ENCODE data around the gene ZFYVE19. TPM values are rescaled to one million over a fixed set of nuclear protein-coding genes. Genes with fewer than 3 reads are reported as not detected.
A peak's percentile ranks its signal among the peaks of the same experiment; 100 is the strongest.

Gene ZFYVE19
- total RNA-seq, 2 donors from 2014 or later: 27.0 to 29.3 TPM

DNA sequence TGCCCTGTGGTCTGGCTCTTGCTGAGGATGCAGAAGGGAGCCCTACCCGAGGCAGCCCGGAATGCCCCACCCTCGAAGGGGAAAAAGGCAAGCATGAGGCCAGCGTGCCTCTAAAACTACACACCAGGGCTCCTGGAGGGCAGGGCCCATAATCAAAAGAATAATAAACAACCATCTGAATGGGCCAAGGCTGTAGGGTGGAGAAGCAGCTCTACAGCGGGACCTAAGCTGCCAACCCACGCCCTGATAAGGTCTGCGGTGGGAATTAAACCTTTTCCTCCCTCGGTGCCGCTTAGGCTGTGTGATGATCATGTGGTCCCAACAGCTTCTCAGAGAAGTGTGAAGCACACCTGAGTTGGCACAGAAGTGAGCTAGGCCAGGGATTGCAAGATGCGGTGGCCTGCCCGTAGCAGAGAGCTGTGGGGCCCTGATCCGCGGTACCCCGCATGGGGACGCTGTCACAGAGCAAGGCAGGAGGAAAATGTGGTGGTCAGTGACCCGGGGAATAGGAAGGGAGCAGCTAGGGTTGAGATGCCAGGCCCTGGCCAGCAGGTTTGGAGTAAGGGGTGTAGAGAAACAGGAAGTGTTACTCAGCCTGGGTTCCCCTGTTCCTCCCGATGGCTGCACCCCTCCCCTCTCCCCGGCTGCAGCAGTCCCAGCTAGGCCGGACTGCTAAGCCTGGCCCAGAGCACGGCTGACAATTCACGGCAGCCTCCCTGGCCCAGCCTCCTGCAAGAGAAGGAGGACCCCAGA lies 38.2 kb upstream of the ZFYVE19 start:
- peak overlapping the region; percentile 2 to 46 (median 32) for H3K27ac ChIP-seq
- DNase-seq (no peak), ATAC-seq (no peak)
- WGBS, 2 donors: 73 to 85% methylated on average over 17 to 21 of the region's 21 CpGs
- H3K9me3 ChIP-seq: no peaks in the 10 kb centered on the region
- peaks cover 0 to 7% of the 10 kb centered on the region in 2 donors for H3K36me3 ChIP-seq (replicated peaks in 1 of 2; ENCODE audit: insufficient read depth in 1 of 2, low read depth in 2 of 2)
- no peak overlapping the region for H3K4me3 ChIP-seq
- no peaks in the 10 kb centered on the region for H3K27me3 ChIP-seq
- TF ChIP-seq POLR2A (IDR thresholded peaks at IDR 0.05) (no peak), CTCF (IDR thresholded peaks at IDR 0.05) (no peak)
- intact Hi-C loops (cut with DNase I): no loop called here
- H3K4me1 ChIP-seq: peaks cover 22% of the 10 kb centered on the region

- Histone ChIP-seq H3K4me1 (peaks cover 14% of the 10 kb centered on the region), H3K27me3 (no peaks in the 10 kb centered on the region), H3K36me3 (replicated peaks in 1 of 2; ENCODE audit: insufficient read depth in 1 of 2, low read depth in 2 of 2) (peaks cover 0 to 7% of the 10 kb centered on the region in 2 donors), H3K27ac (peak within 1 kb of the TSS; percentile 13 to 46 (median 32)), H3K4me3 (no peak within 1 kb of the TSS), H3K9me3 (no peaks in the 10 kb centered on the region)
- intact Hi-C loops (cut with DNase I): loop anchor here (10.0 kb wide), 1 partner anchor 75 kb away; the partner anchor contains the start of gene RAD51
- TF ChIP-seq POLR2A (IDR thresholded peaks at IDR 0.05): no peak
- TF ChIP-seq CTCF (IDR thresholded peaks at IDR 0.05): no peak
- peak in 3 of 4 donors; percentile 32 to 55 (median 55) for DNase-seq
- peak; percentile 30 for ATAC-seq
- 49 to 75% methylated on average over 16 to 23 of the region's 28 CpGs for WGBS, 2 donors
These were observed 37.4 kb upstream of the ZFYVE19 start, which contains the start of gene C15orf62 for GRCh38 chr15:40769274-40770146. C15orf62 (plus strand) TSS chr15:40769980; CDS start chr15:40770496, 516 bp downstream.

- ATAC-seq: no peak
- peaks cover 7% of the 10 kb centered on the region for H3K4me1 ChIP-seq
- H3K9me3 ChIP-seq: no peaks in the 10 kb centered on the region
- H3K36me3 ChIP-seq (replicated peaks in 1 of 2; ENCODE audit: insufficient read depth in 1 of 2, low read depth in 2 of 2): peaks cover 0 to 12% of the 10 kb centered on the region in 2 donors
- no peak for DNase-seq
- TF ChIP-seq CTCF (IDR thresholded peaks at IDR 0.05): no peak
- no peak for TF ChIP-seq POLR2A (IDR thresholded peaks at IDR 0.05)
- intact Hi-C loops (cut with DNase I): loop anchor here (10.0 kb wide), 1 partner anchor 75 kb away; the partner anchor contains the start of gene RAD51
- H3K27me3 ChIP-seq: no peaks in the 10 kb centered on the region
- no peak overlapping the region for H3K4me3 ChIP-seq
- H3K27ac ChIP-seq: peak overlapping the region in 3 of 4 donors; percentile 26 to 46 (median 31)
- 63 to 77% methylated on average over 2 to 12 of the region's 17 CpGs for WGBS, 2 donors
These were observed 36.7 kb upstream of the ZFYVE19 start for GRCh38 chr15:40770147-40770721.

DNA sequence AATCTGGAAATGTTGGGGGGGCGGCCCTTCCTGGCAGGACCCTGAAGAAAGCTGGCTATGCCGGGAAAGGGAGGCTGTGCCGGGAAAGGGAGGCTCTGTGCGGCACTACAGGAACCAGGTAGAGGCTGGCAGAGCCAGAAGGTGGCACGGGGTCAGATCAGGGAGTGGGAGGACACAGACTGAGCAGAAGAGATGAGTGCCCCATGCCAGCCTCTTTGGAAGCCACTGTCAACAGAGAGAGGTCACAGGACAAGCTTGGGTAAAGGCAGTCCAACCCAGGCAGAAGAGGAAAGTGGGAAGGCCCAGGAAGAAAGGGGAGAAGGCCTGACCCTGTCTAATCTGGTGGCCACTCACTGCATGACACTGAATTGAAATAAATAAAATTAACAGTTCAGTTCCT lies 35.6 kb upstream of the ZFYVE19 start:
- no peaks in the 10 kb centered on the region for H3K4me1 ChIP-seq
- WGBS, 2 donors: 95 to 100% methylated on average over 2 to 5 of the region's 5 CpGs
- DNase-seq: no peak
- ATAC-seq: no peak
- H3K36me3 ChIP-seq (replicated peaks in 1 of 2; ENCODE audit: insufficient read depth in 1 of 2, low read depth in 2 of 2): peaks cover under 1 to 21% of the 10 kb centered on the region in 2 donors
- intact Hi-C loops (cut with DNase I): loop anchor here (10.0 kb wide), 1 partner anchor 76 kb away; the partner anchor contains the start of gene RAD51
- H3K9me3 ChIP-seq: no peaks in the 10 kb centered on the region
- TF ChIP-seq CTCF (IDR thresholded peaks at IDR 0.05): no peak
- TF ChIP-seq POLR2A (IDR thresholded peaks at IDR 0.05): no peak
- no peaks in the 10 kb centered on the region for H3K27me3 ChIP-seq
- no peak overlapping the region for H3K27ac ChIP-seq
- H3K4me3 ChIP-seq: no peak overlapping the region
